Measurements from ENCODE around the gene KCMF1.
A peak's percentile ranks its signal among the peaks of the same experiment; 100 is the strongest.
"Not testable (repeated sequence)": the region's sequence is repeated elsewhere in the genome, so short reads cannot be mapped to it uniquely, and the experiment has no call there.

Gene KCMF1

GRCh38 chr2:84970868-84971509 lies at the start of gene KCMF1:
Gene KCMF1 (plus strand): TSS chr2:84971161. CDS start chr2:84971452, 291 bp downstream.
- DNase-seq, result peak; percentile 57 to 59

GRCh38 chr2:84923009-84923408 lies 48.0 kb upstream of the KCMF1 start:
- DNase-seq, result no peak

- no peak for DNase-seq
Measured at GRCh38 chr2:84924173-84925106, 46.5 kb upstream of the KCMF1 start.

- no peak for DNase-seq
Measured at GRCh38 chr2:84925336-84925723, 45.6 kb upstream of the KCMF1 start.

GRCh38 chr2:84925724-84926376 lies 45.1 kb upstream of the KCMF1 start:
- peak; percentile 100 for DNase-seq

- no peak for DNase-seq
Measured at GRCh38 chr2:84927275-84927627, 43.7 kb upstream of the KCMF1 start.

- no peak for DNase-seq
Measured at GRCh38 chr2:84931384-84931821, 39.6 kb upstream of the KCMF1 start.

GRCh38 chr2:84938194-84938879 lies 32.6 kb upstream of the KCMF1 start:
- no peak for DNase-seq

- DNase-seq, result peak; percentile 53 to 54
Measured at GRCh38 chr2:84939426-84940087, 31.4 kb upstream of the KCMF1 start.

GRCh38 chr2:84940088-84940470 lies 30.9 kb upstream of the KCMF1 start:
- DNase-seq, result no peak

GRCh38 chr2:84940831-84941412 lies 30.0 kb upstream of the KCMF1 start:
- no peak for DNase-seq

GRCh38 chr2:84942166-84942565 lies 28.8 kb upstream of the KCMF1 start:
- no peak for DNase-seq

GRCh38 chr2:84942964-84943421 lies 28.0 kb upstream of the KCMF1 start:
- DNase-seq, result no peak

GRCh38 chr2:84944295-84944909 lies 26.6 kb upstream of the KCMF1 start:
- DNase-seq, result no peak

GRCh38 chr2:84945838-84946203 lies 25.1 kb upstream of the KCMF1 start:
- not testable (repeated sequence) for DNase-seq

GRCh38 chr2:84946204-84947009 lies 24.6 kb upstream of the KCMF1 start:
- DNase-seq, result peak; percentile 62 to 66

GRCh38 chr2:84947010-84947593 lies 23.9 kb upstream of the KCMF1 start:
- no peak for DNase-seq

- DNase-seq, result no peak
Measured at GRCh38 chr2:84953535-84953934, 17.4 kb upstream of the KCMF1 start.

- no peak for DNase-seq
Measured at GRCh38 chr2:84954329-84954728, 16.6 kb upstream of the KCMF1 start.

Measured in stimulated activated CD4-positive, alpha-beta T cell treated with anti-CD3 and anti-CD28 coated beads, Interleukin-2, amount 100 ng/mL, for 48 hours (primary cell).